Kidney epithelial cell (primary cell): ENCODE measurements around the gene NMD3. TPM values are rescaled to one million over a fixed set of nuclear protein-coding genes. Genes with fewer than 3 reads are reported as not detected.
"Not testable (repeated sequence)": the region's sequence is repeated elsewhere in the genome, so short reads cannot be mapped to it uniquely, and the experiment has no call there.

ENCODE experiments used
- DNase-seq: peaks from one replicate; pipeline ENCODE4 v3.0.0-alpha.2; 2010; ENCODE audit warnings: low read depth
- H3K27me3 ChIP-seq: 2 replicates; pipeline ENCODE4 v1.6.0; 2011; ENCODE audit warnings: low read length; ENCODE audit not compliant: control insufficient read depth, insufficient read depth
- H3K36me3 ChIP-seq: 2 replicates; pipeline ENCODE4 v1.5.1; 2011; ENCODE audit warnings: low read length; ENCODE audit not compliant: control insufficient read depth, insufficient read depth
- H3K4me3 ChIP-seq: 2 replicates; pipeline ENCODE4 v1.5.1; 2011; ENCODE audit warnings: low read depth, mild to moderate bottlenecking, control low read depth, low read length
- CTCF ChIP-seq: IDR thresholded peaks from 2 replicates; pipeline ENCODE4 v1.5.1; 2011; ENCODE audit warnings: mild to moderate bottlenecking, moderate library complexity, low read length, control low read depth, inconsistent platforms; ENCODE audit not compliant: insufficient read depth, poor library complexity, severe bottlenecking
- total RNA-seq: library from RNA; depleted of rRNA; stranded (reverse); fragments of >200 nt; gene quantifications from 2 replicates; pipeline ENCODE4 v1.2.3, GENCODE V29; 2015

NMD3 gene
- total RNA-seq, 1 donor from 2014 or later: 53.9 TPM

DNA sequence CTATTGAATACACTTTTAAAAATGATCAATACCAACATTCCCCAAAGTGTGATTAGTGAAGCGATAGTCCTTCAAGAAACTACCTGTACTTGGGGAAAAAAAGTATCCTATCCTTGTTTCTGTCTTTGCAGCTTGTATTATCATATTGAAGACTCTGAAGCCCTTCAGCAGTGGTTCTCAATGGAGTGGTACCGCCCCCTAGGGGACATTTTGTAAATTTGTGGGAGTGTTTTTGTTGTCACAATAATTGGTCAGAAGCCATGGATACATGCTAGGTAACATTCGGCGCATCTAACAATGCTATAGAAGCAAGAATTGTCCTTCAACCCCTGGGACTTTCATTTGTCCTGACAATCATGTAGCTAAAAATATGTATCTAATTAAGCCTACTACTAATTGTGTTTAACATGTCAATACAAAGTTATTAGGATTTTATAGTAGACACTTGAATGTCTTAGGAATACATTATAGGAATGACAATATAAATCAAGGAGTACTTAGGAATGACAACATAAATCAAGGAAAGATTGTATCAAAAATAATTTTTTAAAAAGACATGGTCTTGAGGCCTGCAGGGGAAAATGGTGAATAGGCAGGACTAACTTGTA lies 53.7 kb downstream of the NMD3 start:
- Histone ChIP-seq H3K27me3 (no peaks in the 10 kb centered on the region), H3K36me3 (no peaks in the 10 kb centered on the region), H3K4me3 (no peak overlapping the region)
- peak; percentile 49 for TF ChIP-seq CTCF
- no peak for DNase-seq

GRCh38 chr3:161275919-161276318 lies 54.8 kb downstream of the NMD3 start:
- no peak for DNase-seq
- Histone ChIP-seq H3K36me3 (no peaks in the 10 kb centered on the region), H3K4me3 (no peak overlapping the region), H3K27me3 (no peaks in the 10 kb centered on the region)
- TF ChIP-seq CTCF: no peak

GRCh38 chr3:161282387-161282786 lies 61.3 kb downstream of the NMD3 start:
- DNase-seq, H3K4me3 ChIP-seq, H3K27me3 ChIP-seq, H3K36me3 ChIP-seq: not testable (repeated sequence)

DNA sequence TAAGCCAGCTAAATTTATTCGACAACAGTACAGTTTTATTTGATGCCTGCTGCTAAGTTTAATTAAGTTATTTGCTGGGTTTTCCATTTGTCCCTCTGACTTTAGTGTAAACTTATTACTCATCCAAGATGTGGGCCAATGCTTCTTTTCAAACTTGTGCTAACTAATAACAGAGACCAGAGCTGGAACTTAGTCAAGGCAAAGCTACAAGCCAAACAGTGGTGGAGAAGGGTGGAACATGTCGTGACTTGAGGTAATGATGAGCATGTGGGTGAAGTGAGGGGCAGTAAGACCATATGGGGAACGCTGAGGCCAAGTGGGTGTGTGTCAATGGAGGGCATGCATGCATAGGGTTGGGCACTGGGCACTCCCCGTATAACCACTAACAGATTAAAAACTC lies 63.9 kb downstream of the NMD3 start:
- no peak for DNase-seq
- Histone ChIP-seq H3K27me3 (no peaks in the 10 kb centered on the region), H3K4me3 (no peak overlapping the region), H3K36me3 (no peaks in the 10 kb centered on the region)
- TF ChIP-seq CTCF: no peak

DNA sequence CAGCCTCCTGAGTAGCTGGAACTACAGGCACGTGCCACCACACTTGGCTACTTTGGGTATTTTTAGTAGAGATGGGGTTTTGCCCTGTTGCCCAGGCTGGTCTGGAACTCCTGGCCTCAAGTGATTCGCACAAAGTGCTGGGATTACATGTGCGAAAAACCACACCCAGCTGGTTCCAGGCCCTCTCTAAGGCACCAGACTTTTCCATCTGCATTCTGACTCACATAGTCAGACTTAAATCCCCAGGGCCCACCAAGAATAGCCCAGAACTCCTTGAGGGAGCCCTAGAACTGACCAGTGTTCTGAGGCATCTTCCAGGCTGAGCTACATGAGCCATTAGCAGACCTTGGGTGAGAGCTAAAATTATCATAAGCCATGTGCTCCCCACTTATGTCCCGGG lies 68.1 kb downstream of the NMD3 start:
- DNase-seq: no peak
- H3K27me3 ChIP-seq: no peaks in the 10 kb centered on the region
- no peak overlapping the region for H3K4me3 ChIP-seq
- TF ChIP-seq CTCF: no peak
- no peaks in the 10 kb centered on the region for H3K36me3 ChIP-seq

DNA sequence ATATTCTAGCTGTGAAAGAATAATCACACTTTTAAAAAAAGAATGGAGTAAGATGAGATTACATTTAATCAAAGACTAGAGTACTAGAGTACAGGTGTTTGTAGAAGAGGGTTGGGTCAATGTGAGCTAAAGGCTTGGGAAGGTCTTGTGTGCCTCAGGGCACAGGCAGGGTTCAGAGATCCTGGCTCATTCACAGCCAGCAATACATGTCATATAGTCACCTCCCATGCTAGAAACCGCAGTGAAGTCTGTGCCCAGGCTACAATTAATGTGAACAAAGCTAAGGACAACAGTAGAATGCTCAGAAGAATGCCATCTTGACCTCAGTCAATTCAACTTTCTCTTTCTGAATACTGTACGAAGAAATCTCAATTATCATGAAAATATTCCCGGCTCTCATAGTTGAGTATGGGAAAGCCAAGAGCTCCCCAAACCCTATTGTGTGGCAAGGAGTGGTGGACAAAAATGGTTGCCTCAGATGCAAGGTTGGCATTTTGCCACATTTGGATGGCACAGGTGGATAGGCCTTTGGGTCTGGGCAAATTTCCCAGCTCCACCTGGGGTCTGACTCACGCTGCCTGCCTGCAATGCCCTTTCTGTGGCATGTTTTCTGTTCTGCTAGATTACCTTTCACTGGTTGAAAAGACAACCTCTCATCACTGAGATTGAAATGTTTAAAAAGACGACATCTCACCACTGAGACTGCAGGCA lies 70.2 kb downstream of the NMD3 start:
- H3K27me3 ChIP-seq: no peaks in the 10 kb centered on the region
- no peak for TF ChIP-seq CTCF
- no peak overlapping the region for H3K4me3 ChIP-seq
- DNase-seq: peak; percentile 47
- no peaks in the 10 kb centered on the region for H3K36me3 ChIP-seq
